SK-N-SH (cell line): ENCODE data around the gene TMEM60. TPM values are rescaled to one million over a fixed set of nuclear protein-coding genes. Genes with fewer than 3 reads are reported as not detected.

Source experiments
- CTCF ChIA-PET: fragments of 300-600, 350-600 bp; formaldehyde crosslinking; extraction: SDS; loops from one replicate; lab custom pipeline; 2021; lab: Yijun Ruan, JAX
- POLR2A ChIA-PET: fragments of 350-600 bp; sonication (Branson Sonifier 250); formaldehyde crosslinking; extraction: SDS; loops from one replicate; lab custom pipeline; 2020; ENCODE audit warnings: antibody characterized with exemption, inconsistent platforms; lab: Yijun Ruan, JAX
- DNase-seq: peaks from one replicate; pipeline ENCODE4 v3.0.0; 2012
- H2AFZ ChIP-seq: fragments of 200-600 bp; sonication (generic); 2 replicates; pipeline ENCODE4 v1.8.1; 2016; ENCODE audit warnings: antibody characterized with exemption, mild to moderate bottlenecking, low read depth
- H3F3A ChIP-seq: fragments of 200-600 bp; sonication (generic); replicated peaks from 2 replicates; pipeline ENCODE3; 2016; ENCODE audit warnings: antibody characterized with exemption, mild to moderate bottlenecking; ENCODE audit not compliant: insufficient read depth
- H3K27ac ChIP-seq, 2 experiments: fragments of 200-500 bp in 1 of 2; fragments of 200-600 bp in 1 of 2; sonication (Bioruptor generic) in 1 of 2; sonication (generic), shearing (Covaris generic) in 1 of 2; 2 replicates each; pipeline versions ENCODE4 v1.5.1 to v1.6.1; 2014 to 2016; ENCODE audit warnings: low read depth in 2 of 2, inconsistent platforms in 1 of 2, low read length in 1 of 2, mild to moderate bottlenecking in 1 of 2, mixed read lengths in 1 of 2
- H3K27me3 ChIP-seq: fragments of 200-600 bp; sonication (generic), shearing (Covaris generic); 2 replicates; pipeline ENCODE4 v1.6.1; 2016; ENCODE audit warnings: mixed run types; ENCODE audit not compliant: insufficient read depth
- H3K36me3 ChIP-seq, 2 experiments: fragments of 200-500 bp in 1 of 2; fragments of 200-600 bp in 1 of 2; sonication (Bioruptor generic) in 1 of 2; sonication (generic) in 1 of 2; replicated peaks in 1 of 2; 2 replicates each; pipeline versions ENCODE3 to v1.5.1; 2014 to 2016; ENCODE audit warnings: low read length in 1 of 2, mild to moderate bottlenecking in 1 of 2; ENCODE audit not compliant: insufficient read depth in 2 of 2, control insufficient read depth in 1 of 2
- H3K4me1 ChIP-seq, 2 experiments: fragments of 200-500 bp in 1 of 2; fragments of 200-600 bp in 1 of 2; sonication (Bioruptor generic) in 1 of 2; sonication (generic), shearing (Covaris generic) in 1 of 2; 2 replicates each; pipeline versions ENCODE4 v1.5.1 to v1.6.1; 2014 to 2016; ENCODE audit warnings: low read depth in 1 of 2, low read length in 1 of 2, mixed run types in 1 of 2; ENCODE audit not compliant: insufficient read depth in 2 of 2, control insufficient read depth in 1 of 2
- H3K4me2 ChIP-seq: fragments of 200-600 bp; sonication (generic), shearing (Covaris generic); 2 replicates; pipeline ENCODE4 v1.6.1; 2017; ENCODE audit warnings: mixed run types
- H3K4me3 ChIP-seq, 2 experiments: fragments of 200-500 bp in 1 of 2; fragments of 200-600 bp in 1 of 2; sonication (Bioruptor generic) in 1 of 2; sonication (generic), shearing (Covaris generic) in 1 of 2; 2 replicates each; pipeline versions ENCODE4 v1.5.1 to v1.8.1; 2014 to 2016; ENCODE audit warnings: low read depth in 2 of 2, inconsistent platforms in 1 of 2, low read length in 1 of 2, mild to moderate bottlenecking in 1 of 2, mixed read lengths in 1 of 2, moderate library complexity in 1 of 2
- H3K79me2 ChIP-seq: fragments of 200-600 bp; sonication (generic); 2 replicates; pipeline ENCODE4 v1.8.1; 2017; ENCODE audit warnings: mild to moderate bottlenecking; ENCODE audit not compliant: insufficient read depth
- H3K9ac ChIP-seq: fragments of 200-600 bp; sonication (generic); 2 replicates; pipeline ENCODE4 v1.6.1; 2017; ENCODE audit warnings: mixed run types
- H3K9me2 ChIP-seq: fragments of 200-600 bp; sonication (generic); 2 replicates; pipeline ENCODE4 v1.6.1; 2017; ENCODE audit warnings: mixed run types
- H3K9me3 ChIP-seq: fragments of 200-600 bp; sonication (generic); 2 replicates; pipeline ENCODE4 v1.6.1; 2017; ENCODE audit warnings: mixed run types, mild to moderate bottlenecking, moderate library complexity
- H4K20me1 ChIP-seq: fragments of 200-600 bp; sonication (generic); 2 replicates; pipeline ENCODE4 v1.6.1; 2017; ENCODE audit warnings: mild to moderate bottlenecking, mixed run types; ENCODE audit not compliant: insufficient read depth
- ELF1 ChIP-seq: IDR thresholded peaks from 2 replicates; pipeline ENCODE4 v1.4.0; 2012
- EP300 ChIP-seq, 2 experiments: IDR thresholded peaks; 2 replicates each; pipeline versions ENCODE4 v1.4.0 to v1.6.1; 2012; ENCODE audit warnings: borderline replicate concordance in 1 of 2, low read depth in 1 of 2, low read length in 1 of 2
- FOSL2 ChIP-seq: IDR thresholded peaks from 2 replicates; pipeline ENCODE4 v1.4.0; 2012; ENCODE audit warnings: low read depth, mild to moderate bottlenecking, moderate library complexity, borderline replicate concordance
- FOXJ3 ChIP-seq: sonication (generic); formaldehyde crosslinking; IDR thresholded peaks from 2 replicates; pipeline ENCODE4 v1.5.1; 2020; ENCODE audit warnings: mild to moderate bottlenecking, missing genetic modification reagents
- JUND ChIP-seq: IDR thresholded peaks from 2 replicates; pipeline ENCODE4 v1.4.0; 2012
- MEF2A ChIP-seq: IDR thresholded peaks from 2 replicates; pipeline ENCODE4 v1.4.0; 2012; ENCODE audit warnings: low read depth, borderline replicate concordance
- MXI1 ChIP-seq: IDR thresholded peaks from 2 replicates; pipeline ENCODE4 v1.6.1; 2012; ENCODE audit warnings: mild to moderate bottlenecking, low read depth, low read length, improper control_type of control experiment
- NRF1 ChIP-seq: IDR thresholded peaks from 2 replicates; pipeline ENCODE4 v1.6.1; 2012; ENCODE audit warnings: low read depth, mild to moderate bottlenecking, low read length
- POLR2AphosphoS5 ChIP-seq: IDR thresholded peaks from 2 replicates; pipeline ENCODE4 v1.6.1; 2012; ENCODE audit warnings: low read depth, low read length
- RFX5 ChIP-seq: IDR thresholded peaks from 2 replicates; pipeline ENCODE4 v1.6.1; 2012; ENCODE audit warnings: mild to moderate bottlenecking, improper control_type of control experiment, low read length
- RXRA ChIP-seq: IDR thresholded peaks from 2 replicates; pipeline ENCODE4 v1.4.0; 2012; ENCODE audit warnings: low read depth, mild to moderate bottlenecking, borderline replicate concordance
- SIN3A ChIP-seq: IDR thresholded peaks from 2 replicates; pipeline ENCODE4 v1.6.1; 2012; ENCODE audit warnings: low read depth, mild to moderate bottlenecking, low read length, moderate library complexity, borderline replicate concordance
- SMC3 ChIP-seq: IDR thresholded peaks from 2 replicates; pipeline ENCODE4 v1.6.1; 2012; ENCODE audit warnings: low read depth, low read length, improper control_type of control experiment
- TAF1 ChIP-seq: IDR thresholded peaks from 2 replicates; pipeline ENCODE4 v1.6.1; 2012; ENCODE audit warnings: low read depth, mild to moderate bottlenecking, low read length, moderate library complexity, borderline replicate concordance
- TCF12 ChIP-seq: IDR thresholded peaks from 2 replicates; pipeline ENCODE4 v1.4.0; 2012
- YY1 ChIP-seq: IDR thresholded peaks from 2 replicates; pipeline ENCODE4 v1.4.0; 2012; ENCODE audit warnings: low read depth, mild to moderate bottlenecking
- WGBS: methylation state at CpG from one replicate; pipeline ENCODE4 v1.1.6; 2017; ENCODE audit warnings: low lambda C conversion rate; 5-methylcytosine and 5-hydroxymethylcytosine counted together
- polyA plus RNA-seq, 3 experiments: library from polyadenylated mRNA; depleted of rRNA; stranded (reverse); fragments of >200 nt; gene quantifications; 2 replicates each; pipeline ENCODE4 v1.2.3, GENCODE V29; 2012
- TF ChIP-seq, protein P1 (sequence below): IDR thresholded peaks from 2 replicates; pipeline ENCODE4; 2012
- TF ChIP-seq, protein P2 (sequence below): IDR thresholded peaks from 2 replicates; pipeline ENCODE4 v1.4.0; 2012; ENCODE audit warnings: low read depth
- TF ChIP-seq, protein P3 (sequence below): IDR thresholded peaks from 2 replicates; pipeline ENCODE4 v1.4.0; 2012; ENCODE audit warnings: low read depth, borderline replicate concordance
- TF ChIP-seq, protein P4 (sequence below): IDR thresholded peaks from 2 replicates; pipeline ENCODE4 v1.6.1; 2012; ENCODE audit warnings: mild to moderate bottlenecking, low read depth, low read length, moderate library complexity

The TMEM60 gene
- polyA plus RNA-seq, 1 of the 3 experiments (the other 2 are of a cell fraction), result 24.8 TPM

DNA sequence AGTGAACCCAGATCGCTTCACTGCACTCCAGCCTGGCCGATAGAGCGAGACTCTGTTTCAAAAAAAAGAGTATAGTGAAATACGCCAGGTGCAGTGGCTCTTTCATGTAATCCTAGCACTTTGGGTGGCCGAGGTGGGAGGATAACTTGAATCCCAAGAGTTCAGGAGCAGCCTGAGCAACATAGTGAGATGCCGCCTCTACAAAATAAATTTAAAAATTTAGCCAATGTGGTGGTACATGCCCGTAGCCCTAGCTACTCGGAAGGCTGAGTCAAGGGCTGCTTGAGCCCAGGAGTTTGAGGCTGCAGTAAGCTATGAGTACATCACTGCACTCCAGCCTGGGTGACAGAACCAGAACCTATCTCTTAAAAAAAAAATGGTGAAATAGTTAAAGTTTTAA lies 27.9 kb downstream of the TMEM60 start (continued):
- TF ChIP-seq, protein P1, sequence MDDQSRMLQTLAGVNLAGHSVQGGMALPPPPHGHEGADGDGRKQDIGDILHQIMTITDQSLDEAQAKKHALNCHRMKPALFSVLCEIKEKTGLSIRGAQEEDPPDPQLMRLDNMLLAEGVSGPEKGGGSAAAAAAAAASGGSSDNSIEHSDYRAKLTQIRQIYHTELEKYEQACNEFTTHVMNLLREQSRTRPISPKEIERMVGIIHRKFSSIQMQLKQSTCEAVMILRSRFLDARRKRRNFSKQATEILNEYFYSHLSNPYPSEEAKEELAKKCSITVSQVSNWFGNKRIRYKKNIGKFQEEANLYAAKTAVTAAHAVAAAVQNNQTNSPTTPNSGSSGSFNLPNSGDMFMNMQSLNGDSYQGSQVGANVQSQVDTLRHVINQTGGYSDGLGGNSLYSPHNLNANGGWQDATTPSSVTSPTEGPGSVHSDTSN, result no peak
- TF ChIP-seq JUND (no peak), FOSL2 (no peak), POLR2AphosphoS5 (no peak), MXI1 (no peak), YY1 (no peak), SIN3A (no peak), SMC3 (no peak), TCF12 (no peak), NRF1 (no peak), MEF2A (no peak), TAF1 (no peak), RXRA (no peak)
- TF ChIP-seq, protein P2, sequence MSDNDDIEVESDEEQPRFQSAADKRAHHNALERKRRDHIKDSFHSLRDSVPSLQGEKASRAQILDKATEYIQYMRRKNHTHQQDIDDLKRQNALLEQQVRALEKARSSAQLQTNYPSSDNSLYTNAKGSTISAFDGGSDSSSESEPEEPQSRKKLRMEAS, result no peak
- TF ChIP-seq, protein P3, sequence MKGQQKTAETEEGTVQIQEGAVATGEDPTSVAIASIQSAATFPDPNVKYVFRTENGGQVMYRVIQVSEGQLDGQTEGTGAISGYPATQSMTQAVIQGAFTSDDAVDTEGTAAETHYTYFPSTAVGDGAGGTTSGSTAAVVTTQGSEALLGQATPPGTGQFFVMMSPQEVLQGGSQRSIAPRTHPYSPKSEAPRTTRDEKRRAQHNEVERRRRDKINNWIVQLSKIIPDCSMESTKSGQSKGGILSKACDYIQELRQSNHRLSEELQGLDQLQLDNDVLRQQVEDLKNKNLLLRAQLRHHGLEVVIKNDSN, result no peak
- TF ChIP-seq, all 33 proteins: peak for 0

DNA sequence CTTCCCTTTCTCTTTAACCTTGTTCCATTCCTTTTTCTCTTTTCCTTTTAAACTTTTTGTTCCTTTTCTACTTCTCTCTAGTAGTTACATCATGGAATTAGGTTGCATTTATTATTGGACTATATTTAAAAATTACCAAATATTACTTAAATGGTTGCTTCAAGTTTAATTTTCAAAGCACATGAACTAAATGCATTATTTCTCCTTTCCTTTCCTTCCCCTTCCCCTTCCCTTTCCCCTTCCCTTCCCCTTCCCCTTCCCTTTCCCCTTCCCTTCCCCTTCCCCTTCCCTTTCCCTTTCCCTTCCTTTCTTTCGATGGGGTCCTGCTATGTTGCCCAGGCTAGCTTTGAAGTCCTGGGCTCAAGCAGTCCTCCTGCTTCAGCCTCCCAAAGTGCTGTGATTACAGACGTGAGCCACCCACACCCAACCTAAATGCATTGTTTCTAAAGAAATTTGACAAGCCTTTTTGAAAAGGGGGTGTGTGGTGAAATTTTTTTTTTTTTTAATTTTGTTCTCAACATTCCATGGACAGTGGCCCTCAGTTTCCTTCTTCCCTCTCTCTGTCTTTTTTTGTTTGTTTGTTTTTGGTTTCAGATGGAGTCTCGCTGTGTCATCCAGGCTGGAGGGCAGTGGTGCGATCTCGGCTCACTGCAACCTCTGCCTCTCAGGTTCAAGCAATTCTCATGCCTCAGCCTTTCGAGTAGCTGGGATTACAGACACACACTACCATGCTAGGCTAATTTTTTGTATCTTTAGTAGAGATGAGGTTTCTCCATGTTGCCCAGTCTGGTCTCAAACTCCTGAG lies 31.2 kb downstream of the TMEM60 start:
- TF ChIP-seq YY1 (no peak), FOXJ3 (no peak), RFX5 (no peak), EP300 (IDR thresholded peaks at IDR 0.05; ENCODE audit: borderline replicate concordance in 1 of 2, low read depth in 1 of 2, low read length in 1 of 2) (no peak), ELF1 (no peak)
- TF ChIP-seq, protein P1, result no peak
- TF ChIP-seq, protein P4, sequence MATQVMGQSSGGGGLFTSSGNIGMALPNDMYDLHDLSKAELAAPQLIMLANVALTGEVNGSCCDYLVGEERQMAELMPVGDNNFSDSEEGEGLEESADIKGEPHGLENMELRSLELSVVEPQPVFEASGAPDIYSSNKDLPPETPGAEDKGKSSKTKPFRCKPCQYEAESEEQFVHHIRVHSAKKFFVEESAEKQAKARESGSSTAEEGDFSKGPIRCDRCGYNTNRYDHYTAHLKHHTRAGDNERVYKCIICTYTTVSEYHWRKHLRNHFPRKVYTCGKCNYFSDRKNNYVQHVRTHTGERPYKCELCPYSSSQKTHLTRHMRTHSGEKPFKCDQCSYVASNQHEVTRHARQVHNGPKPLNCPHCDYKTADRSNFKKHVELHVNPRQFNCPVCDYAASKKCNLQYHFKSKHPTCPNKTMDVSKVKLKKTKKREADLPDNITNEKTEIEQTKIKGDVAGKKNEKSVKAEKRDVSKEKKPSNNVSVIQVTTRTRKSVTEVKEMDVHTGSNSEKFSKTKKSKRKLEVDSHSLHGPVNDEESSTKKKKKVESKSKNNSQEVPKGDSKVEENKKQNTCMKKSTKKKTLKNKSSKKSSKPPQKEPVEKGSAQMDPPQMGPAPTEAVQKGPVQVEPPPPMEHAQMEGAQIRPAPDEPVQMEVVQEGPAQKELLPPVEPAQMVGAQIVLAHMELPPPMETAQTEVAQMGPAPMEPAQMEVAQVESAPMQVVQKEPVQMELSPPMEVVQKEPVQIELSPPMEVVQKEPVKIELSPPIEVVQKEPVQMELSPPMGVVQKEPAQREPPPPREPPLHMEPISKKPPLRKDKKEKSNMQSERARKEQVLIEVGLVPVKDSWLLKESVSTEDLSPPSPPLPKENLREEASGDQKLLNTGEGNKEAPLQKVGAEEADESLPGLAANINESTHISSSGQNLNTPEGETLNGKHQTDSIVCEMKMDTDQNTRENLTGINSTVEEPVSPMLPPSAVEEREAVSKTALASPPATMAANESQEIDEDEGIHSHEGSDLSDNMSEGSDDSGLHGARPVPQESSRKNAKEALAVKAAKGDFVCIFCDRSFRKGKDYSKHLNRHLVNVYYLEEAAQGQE, result no peak
- H3K79me2 ChIP-seq, result peaks cover 32% of the 10 kb centered on the region
- no peaks in the 10 kb centered on the region for H3K4me1 ChIP-seq
- CTCF ChIA-PET, result interaction anchor here (1.0 to 1.6 kb wide), 3 partner anchors 16 to 116 kb away, joined by 3 to 5 read pairs (median 3); no protein-coding TSS in a partner anchor
- H3K4me2 ChIP-seq, result no peak overlapping the region
- H3K9me2 ChIP-seq, result no peaks in the 10 kb centered on the region
- no peak overlapping the region for H3K4me3 ChIP-seq
- no peak overlapping the region for H3K9ac ChIP-seq
- 95% methylated on average over 6 of the region's 6 CpGs for WGBS
- H3K27me3 ChIP-seq, result no peaks in the 10 kb centered on the region
- no peaks in the 10 kb centered on the region for H4K20me1 ChIP-seq
- H3K27ac ChIP-seq, result no peak overlapping the region
- H3K9me3 ChIP-seq, result no peaks in the 10 kb centered on the region
- DNase-seq, result no peak
- no peak overlapping the region for H2AFZ ChIP-seq
- POLR2A ChIA-PET, result no interaction called here
- no peaks in the 10 kb centered on the region for H3F3A ChIP-seq
- peaks cover 8 to 27% of the 10 kb centered on the region in 2 experiments for H3K36me3 ChIP-seq
